Subcutaneous adipose tissue (tissue), 4 donors: ENCODE results near the gene CD300LF. TPM values are rescaled to one million over a fixed set of nuclear protein-coding genes. Genes with fewer than 3 reads are reported as not detected.

ENCODE experiments used
- total RNA-seq, 4 donors: library from RNA; depleted of rRNA; stranded (reverse); fragments of >200 nt; gene quantifications; one replicate each; pipeline ENCODE4 v1.1.0, GENCODE V29; 2016
- TF ChIP-seq, protein P1 (sequence below): fragments of 450-650 bp; IDR thresholded peaks from one replicate; pipeline ENCODE4 v1.5.1; 2016; ENCODE audit warnings: low read depth, mild to moderate bottlenecking, control low read depth, antibody characterized with exemption, moderate library complexity

CD300LF gene
- total RNA-seq, 4 donors from 2014 or later, result 0.98 to 6.8 (median 1.1) TPM; not detected in 1

DNA sequence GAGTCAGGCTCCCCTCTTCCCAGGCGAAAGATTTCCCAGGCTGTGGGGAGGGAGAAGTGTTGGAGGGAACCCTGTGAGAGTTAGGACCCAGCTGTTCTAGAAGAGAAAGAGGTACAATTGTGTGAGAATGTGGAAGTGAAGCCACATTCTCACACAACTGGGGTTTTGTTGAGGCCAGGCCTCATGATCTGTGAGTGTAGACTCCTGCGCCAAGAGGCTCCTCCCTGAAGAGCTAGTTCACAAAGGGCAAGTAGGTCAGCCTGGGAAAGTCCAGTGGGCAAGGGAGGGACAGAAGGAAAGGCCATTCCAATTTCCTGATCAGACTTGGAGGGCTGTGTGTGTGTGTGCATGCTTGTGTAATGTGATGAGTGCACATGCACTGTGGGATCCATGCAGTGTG, 15.2 kb downstream of the CD300LF start:
- TF ChIP-seq, protein P1, sequence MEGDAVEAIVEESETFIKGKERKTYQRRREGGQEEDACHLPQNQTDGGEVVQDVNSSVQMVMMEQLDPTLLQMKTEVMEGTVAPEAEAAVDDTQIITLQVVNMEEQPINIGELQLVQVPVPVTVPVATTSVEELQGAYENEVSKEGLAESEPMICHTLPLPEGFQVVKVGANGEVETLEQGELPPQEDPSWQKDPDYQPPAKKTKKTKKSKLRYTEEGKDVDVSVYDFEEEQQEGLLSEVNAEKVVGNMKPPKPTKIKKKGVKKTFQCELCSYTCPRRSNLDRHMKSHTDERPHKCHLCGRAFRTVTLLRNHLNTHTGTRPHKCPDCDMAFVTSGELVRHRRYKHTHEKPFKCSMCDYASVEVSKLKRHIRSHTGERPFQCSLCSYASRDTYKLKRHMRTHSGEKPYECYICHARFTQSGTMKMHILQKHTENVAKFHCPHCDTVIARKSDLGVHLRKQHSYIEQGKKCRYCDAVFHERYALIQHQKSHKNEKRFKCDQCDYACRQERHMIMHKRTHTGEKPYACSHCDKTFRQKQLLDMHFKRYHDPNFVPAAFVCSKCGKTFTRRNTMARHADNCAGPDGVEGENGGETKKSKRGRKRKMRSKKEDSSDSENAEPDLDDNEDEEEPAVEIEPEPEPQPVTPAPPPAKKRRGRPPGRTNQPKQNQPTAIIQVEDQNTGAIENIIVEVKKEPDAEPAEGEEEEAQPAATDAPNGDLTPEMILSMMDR, result no peak

DNA sequence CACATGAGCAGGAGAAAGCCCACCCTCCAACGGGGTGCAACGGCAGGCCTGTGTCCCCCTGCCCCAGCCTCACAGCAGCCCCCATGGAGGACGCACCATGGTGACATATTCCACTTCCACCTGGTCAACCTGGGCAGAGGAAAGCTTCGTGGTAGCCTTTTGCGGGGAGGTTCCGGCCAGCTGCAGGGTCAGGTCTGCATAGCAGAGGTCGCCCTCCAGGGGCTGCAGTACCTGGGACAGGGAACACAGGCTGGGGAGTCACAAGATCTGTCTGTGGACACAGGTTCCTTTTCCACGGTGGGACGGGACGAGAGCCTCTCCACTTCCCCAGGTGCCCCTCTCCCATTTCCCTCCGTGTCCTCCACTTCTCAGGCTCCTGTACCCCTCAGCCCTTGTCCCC, 17.1 kb downstream of the CD300LF start:
- TF ChIP-seq, protein P1, result no peak

DNA sequence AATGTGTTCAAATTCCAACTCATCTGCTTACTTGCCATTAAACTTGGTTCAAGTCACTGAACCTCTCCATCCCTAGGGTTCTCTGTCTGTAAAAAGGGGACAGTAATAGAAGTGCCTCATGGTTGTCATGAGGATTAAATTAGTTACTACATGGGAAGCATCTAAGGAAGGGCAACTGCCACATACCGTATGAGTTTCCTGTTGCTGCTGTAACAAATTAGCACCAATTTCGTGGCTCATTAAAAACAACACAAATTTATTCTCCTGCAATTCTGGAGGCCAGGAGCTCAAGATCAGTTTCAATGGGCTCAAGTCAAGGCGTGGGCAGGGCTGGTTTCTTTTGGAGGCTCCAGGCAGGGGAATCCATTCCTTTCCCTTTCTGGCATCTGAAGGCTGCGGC, 18.6 kb downstream of the CD300LF start:
- TF ChIP-seq, protein P1, result no peak

DNA sequence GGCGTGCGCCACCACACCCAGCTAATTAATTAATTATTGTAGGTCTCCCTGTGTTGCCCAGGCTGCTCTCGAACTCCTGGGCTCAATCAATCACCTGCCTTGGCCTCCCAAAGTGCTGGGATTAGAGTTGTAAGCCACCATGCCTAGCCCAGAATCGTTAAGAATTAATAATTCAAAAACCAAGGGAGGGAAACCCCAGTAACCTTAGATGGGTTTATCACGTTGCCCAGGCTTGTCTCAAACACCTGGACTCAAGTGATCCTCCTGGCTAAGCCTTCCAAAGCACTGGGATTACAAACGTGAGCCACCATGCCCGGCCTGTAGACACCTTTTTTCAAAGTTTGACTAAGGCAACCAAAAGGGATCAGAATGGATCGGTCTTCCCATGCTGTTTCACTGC, 21.6 kb downstream of the CD300LF start:
- TF ChIP-seq, protein P1, result no peak

DNA sequence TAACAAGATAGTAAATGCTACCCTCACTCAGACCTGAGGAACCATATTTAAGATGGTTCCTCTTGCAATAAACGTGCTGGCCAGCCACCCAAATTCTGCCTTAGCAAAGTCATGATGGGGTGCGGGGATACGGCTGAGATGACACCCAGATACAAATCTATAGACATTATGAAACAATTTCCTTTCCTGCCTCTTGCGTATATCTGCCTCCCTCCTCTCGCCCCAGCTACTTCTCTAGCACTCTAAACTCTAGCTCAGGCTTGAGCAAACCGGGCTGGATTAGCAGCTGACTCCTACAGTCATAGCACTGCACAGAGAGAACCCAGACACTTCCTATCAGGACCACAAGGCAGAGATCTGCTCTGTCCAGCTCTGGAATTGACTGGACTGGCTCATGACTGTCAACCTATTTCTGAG, 22.3 kb downstream of the CD300LF start:
- TF ChIP-seq, protein P1, result no peak

DNA sequence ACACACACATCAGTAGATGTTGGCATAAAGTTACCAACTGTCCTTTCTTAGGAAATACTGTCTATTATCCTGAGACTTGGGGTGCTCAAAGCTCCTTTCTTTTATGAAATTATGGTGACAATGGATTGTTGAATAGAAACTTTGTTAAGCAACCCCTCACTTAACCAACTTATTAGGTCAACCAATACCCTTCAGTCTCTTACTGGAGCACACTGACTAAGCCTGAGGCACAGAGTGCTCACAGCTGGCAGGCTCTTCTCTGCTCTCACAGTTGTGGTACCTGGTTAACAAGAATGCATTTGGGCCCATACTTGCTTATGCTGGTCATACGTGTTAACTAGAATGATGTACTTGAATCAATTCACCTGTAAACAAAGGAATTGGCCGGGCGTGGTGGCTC, 24.8 kb downstream of the CD300LF start:
- TF ChIP-seq, protein P1, result no peak

DNA sequence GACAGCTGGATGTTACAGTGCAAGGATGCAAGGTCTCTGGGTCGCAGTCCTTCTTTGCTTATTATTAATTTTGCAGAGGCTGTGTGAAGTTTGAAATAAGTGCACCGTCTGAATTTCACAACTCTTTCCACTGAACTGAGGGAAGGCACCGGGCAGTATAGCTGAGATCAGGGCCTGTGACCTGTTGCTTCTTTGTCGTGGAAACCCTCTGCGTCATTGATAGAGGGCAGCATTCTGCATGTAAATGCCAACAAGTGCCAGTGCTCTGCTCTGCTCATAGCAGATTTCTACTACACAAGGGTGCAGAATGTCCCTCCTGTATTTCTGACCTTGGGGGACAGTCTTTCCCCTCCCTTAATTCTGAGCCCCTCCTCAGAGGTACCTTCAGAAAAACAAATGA, 26.0 kb downstream of the CD300LF start:
- TF ChIP-seq, protein P1, result no peak
